AG08396 (cell line): ENCODE results near the gene CD58.

Experiments used
- DNase-seq: peaks from one replicate; pipeline ENCODE4 v3.0.0; 2012; ENCODE audit warnings: low spot score, mixed read lengths

Gene CD58

DNA sequence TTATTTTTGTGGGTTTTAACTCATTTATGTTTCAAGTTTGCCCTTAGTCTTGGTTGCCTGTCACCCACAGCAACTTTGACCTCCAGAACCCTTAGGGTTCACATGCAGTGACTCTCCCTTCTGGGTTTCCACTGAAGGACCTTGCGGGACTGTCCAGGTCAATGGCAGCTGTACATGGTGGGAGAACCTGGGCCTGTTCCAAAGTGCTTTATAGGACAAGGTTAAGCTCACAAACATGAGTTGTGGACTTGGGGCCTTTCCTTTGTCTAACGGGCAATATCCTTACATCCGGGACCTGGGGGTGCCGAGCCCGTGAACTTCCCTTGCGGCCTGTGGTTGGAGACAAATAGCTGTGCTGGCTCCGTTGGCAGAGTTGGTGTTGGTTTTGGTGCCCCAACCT is 77.8 kb downstream of the CD58 start:
- DNase-seq = no peak

- no peak for DNase-seq
Observed at GRCh38 chr1:116492358-116492811, 78.4 kb downstream of the CD58 start.

- no peak for DNase-seq
Observed at GRCh38 chr1:116491700-116492357, 79.0 kb downstream of the CD58 start.

GRCh38 chr1:116490588-116490987 is 80.2 kb downstream of the CD58 start:
- DNase-seq = no peak

DNA sequence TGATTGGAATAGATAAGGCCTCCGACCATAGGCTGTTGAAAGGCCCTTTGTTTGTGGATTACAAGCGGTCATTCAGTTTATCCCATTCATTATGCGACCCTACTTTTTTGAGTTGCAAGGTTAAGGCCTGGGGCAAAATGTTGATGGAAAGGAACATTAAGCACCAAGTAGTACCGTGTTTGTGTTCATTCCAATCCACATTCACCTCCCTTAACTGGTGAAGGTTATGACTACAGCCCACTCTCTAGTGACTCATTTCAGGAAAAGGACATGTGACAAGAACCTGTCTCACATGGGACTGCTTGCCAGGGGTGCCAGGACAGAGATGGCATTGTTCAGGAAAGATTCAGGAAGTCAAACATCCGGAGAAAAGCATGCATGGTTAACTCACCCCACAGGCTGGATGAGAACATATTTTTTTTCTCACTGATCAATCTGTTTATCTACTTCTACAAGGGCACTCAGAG is 81.6 kb downstream of the CD58 start:
- DNase-seq = no peak

DNA sequence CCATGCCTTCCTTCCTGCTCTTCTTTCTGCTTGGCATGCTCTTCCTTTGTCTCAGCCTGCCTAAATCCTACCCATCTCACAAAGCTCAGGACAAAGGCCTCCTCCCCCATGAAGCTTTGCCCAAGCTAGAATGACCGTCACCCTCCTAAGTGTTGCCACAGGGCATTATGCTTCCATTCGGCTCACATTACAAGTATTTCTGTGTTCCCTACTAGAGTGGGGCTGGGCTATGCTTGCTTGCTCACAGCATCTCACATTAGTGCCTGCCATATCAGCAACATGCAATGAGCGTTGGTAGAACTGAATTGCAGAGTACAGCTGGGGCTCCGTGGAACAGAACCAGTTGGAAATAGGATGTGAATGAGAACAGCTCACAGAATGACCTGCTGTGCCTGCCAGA is 82.8 kb downstream of the CD58 start:
- no peak for DNase-seq

DNA sequence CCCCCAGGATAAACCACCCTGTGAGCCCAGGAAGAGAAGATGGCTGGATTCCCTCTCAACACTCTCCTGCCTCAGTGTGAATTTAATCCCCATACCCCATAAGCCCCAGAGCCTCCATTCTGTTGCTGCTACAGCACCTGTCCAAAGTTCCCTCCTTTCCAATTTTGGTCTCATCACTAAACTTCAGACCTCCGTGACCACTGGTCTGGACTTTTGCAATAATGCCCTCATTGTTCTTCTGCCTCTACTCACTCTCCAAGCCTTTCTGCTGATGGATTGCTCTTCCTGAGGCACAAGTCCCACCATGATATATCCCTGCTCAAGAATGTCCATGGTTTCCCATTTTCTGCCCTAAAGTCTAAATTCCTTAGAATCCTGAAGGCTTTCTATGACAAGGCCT is 83.2 kb downstream of the CD58 start:
- DNase-seq = no peak

- DNase-seq = no peak
Observed at GRCh38 chr1:116487031-116487430, 83.8 kb downstream of the CD58 start.

GRCh38 chr1:116486424-116486823 is 84.4 kb downstream of the CD58 start:
- peak; percentile 55 for DNase-seq

- DNase-seq = no peak
Observed at GRCh38 chr1:116485976-116486375, 84.8 kb downstream of the CD58 start.

DNA sequence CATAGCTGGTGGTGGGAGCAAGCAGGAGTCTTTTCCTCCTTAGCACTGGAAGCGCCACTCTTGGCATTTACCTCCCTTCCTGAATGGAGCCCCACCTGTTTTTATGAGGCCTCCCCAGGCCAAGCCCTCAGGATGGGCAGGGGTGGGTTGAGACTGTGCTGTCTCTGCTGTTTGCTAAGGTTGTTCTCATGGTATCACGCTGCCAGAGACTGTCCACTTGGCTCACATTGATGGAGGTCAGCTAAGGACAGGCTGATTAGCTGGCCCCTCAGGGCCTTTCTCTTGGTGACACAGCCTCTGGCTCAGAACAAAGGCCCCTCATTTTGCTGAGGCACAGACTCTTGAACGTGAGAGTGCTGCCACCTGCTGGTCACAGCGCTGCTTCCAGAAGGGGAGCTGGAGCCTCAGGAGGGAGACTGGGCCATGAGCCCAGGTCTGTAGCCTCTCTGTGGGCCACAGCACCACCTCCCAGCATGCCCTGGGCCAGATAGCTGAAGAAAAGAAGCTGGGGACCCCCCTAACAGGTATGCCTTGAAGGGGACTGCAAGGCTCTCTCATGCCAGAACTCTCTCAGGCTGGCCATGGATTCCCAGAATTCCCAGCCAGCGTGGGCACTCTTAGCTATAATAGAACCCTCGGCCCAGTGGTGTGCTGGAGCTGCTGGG is 85.6 kb downstream of the CD58 start:
- DNase-seq = peak; percentile 81

DNA sequence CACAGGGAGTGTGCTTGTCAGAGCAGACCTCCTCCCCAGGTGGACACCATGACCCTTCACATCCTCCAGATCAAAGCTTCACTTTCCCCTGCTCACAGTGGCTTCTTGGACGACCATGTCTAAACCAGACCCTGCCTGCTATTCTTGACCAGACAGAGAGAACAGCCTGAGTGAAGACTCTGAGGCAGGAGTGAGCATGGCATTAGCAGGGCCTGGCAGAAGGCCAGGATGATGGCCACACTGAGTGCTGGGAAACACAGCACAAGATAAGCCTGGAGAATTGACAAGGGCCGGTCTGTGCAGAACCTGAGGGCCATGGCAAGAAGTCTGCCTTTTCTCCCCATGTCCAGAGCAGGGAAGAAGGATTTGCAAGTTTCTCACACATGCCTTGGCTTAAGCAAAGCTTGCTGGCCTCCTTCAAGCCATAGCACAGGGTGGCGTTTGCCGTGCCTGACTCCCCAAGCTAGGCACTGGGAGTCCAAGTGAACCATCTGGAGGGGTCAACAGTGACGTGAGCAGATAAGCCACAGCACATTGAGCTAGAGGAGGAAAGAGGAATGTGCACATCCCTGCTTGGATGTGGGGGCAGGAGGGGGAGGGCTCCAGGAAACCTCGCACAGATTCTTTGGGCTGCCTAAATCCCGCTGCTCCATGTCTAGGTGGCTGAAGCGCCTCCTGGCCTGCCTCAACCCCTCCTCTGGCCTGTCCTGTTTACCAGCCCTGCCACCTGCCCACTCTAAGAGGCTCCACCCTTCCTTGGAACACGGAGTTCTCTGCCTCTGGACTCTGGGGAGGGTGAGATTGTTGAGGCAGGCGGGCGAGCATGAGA is 87.1 kb downstream of the CD58 start:
- DNase-seq = no peak

- no peak for DNase-seq
Observed at GRCh38 chr1:116482490-116482889, 88.3 kb downstream of the CD58 start.

DNA sequence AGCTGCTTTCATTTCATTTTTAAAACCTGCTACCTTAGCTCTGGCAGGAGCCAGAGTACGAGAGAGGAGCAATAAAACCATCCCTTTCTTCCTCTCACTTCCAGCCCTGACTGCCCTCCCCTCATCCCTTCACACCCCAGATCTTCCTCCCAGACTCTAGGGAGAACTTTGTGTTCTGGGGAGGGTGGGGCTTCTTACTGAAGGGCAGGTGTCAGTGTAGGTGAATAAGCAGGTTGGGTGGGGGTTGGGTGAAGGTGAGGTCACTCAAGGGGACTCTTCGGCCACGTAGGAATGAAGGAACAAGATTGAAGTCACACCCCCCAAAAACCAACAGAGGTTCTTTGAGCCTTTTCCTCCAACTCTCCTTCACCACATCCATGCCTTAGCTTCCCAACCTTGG is 88.9 kb downstream of the CD58 start:
- no peak for DNase-seq

DNA sequence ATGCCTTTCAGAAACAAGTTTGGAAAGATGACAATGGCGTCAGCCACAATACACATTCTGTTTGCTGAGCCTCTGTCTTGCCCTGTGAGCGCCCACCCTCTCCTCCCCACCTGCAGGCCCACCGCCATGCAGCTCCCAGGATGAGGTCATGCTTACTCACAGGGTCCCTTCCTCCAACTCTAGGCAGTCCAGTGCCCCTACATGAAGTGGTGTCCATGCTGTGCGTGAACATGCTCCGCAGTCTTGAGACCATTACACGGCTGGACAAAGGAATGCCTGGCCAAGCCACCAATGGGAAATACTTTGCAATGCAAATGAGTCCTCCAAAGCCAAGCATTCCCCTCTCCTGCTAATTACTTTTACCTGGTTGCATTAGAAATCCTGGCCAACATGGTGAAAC is 92.2 kb downstream of the CD58 start:
- no peak for DNase-seq

DNA sequence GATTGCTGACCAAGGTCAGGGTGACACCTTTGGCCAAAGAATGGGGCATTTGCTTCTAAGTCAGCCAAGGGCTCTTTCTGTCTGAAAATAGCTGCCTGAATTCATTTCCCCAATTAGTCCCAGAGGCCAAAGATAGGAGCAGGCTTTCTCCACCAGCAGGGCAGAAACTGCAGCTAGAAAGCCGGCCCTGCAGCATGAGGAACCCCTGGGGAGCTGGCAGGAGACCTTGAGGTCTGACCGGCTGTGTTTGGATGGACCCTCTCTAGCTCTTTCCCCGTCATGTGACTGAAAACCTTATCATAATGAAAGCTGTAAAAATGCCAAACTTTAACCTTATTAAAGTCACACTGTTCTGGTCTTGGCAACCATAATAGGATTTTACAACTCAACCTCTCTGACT is 93.4 kb downstream of the CD58 start:
- DNase-seq = no peak

- DNase-seq = no peak
Observed at GRCh38 chr1:116476321-116476720, 94.5 kb downstream of the CD58 start.

DNA sequence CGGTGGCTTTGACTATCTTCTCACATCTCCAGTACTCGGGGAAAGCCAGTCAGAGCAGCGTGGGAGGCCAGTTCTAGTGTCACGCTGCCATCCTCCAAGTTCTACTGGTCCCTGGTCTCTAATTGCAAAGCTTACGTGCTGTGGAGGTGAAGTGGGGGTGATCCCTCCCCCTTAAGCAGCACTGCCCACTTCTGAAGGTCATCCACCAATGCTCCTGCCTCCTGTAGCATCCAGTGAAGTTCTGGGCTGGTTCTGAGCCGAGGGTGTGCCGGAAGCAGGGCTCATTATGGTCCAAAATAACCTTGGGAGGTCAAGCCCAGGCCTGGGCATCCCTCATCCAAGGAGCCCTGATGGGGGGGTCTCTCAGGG is 95.0 kb downstream of the CD58 start:
- no peak for DNase-seq

DNA sequence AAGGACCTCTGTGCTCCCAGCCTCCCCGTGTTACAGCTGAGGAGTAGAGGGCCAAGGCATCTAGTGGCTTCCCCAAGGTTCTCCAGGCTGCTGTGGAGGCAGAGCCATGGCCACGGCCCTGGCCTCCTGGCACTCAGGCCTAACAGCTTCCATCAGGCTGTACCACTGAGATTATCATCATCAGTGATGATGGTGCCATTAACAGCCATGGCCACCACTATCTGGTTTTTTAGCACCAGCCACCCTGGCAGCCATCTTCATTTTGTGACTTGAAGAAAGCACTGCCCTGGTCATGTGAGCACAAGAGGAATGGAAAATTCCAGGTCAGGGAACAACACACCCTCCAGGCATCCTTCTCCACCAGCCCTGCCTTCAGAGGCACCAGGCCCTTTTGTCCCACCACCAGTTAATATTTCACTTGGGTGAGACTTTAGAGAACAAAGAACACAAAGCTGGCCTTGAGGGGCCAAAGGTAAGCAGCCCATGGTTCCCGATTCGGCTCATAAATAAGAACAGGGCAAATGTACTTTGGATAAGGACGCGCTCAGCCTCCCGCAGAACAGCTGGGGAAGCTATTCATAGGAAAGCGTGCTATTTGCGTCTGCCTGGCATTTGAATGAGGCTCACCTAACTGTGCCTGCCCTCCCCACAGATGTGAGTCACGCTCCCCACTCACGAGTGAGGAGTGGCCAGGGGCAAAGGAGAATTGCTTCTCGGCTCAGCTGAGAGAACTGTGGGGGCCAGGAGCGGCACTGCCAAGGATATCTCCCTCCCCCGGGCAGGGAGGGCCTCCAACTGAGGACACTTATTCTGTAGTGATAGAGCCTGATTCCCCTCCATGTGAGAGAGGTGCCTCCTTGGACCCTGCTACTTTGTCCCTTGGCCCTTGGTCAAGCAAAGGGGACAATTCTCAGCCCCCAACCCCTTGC is 95.6 kb downstream of the CD58 start:
- DNase-seq = no peak

- no peak for DNase-seq
Observed at GRCh38 chr1:116472431-116472961, 98.3 kb downstream of the CD58 start.

DNA sequence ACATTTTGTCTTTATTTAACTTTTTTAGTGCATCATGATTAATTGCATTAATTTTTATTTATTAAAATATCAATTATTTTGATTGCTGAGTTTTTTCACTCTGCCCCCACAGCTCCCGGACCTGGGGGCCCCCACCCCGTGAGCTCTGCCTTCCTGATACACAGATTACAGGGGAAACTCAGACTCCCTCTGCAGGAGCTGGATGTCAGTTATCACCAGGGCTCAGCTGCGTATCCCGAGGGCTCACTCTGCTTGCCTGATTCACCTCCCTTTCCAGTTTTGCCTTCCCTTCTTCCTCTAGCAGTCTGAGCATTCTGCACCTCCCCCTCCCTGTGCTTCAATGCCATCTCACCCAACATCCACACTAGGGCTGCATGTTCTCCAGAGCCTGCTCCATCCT is 99.6 kb downstream of the CD58 start:
- no peak for DNase-seq

GRCh38 chr1:116470671-116471070 is 100.2 kb downstream of the CD58 start:
- no peak for DNase-seq
